IPS-NIHi7 (cell line): ENCODE data around the gene DENND2C.
A peak's percentile ranks its signal among the peaks of the same experiment; 100 is the strongest.

Experiments used
- DNase-seq: peaks from one replicate; pipeline ENCODE4 v3.0.0; 2012; ENCODE audit warnings: mixed read lengths; ENCODE audit errors: extremely low spot score

Gene DENND2C

GRCh38 chr1:114669562-114670082, at the start of gene DENND2C:
Gene DENND2C (minus strand): TSS chr1:114670049. CDS start chr1:114625984, 44,065 bp downstream.
- peak; percentile 77 for DNase-seq

- DNase-seq, result no peak
Measured at GRCh38 chr1:114719424-114719787, 49.6 kb upstream of the DENND2C start.

GRCh38 chr1:114718661-114719423, 49.0 kb upstream of the DENND2C start:
- DNase-seq, result no peak

- DNase-seq, result peak; percentile 96
Measured at GRCh38 chr1:114716304-114717170, 46.7 kb upstream of the DENND2C start, which contains the start of gene NRAS. Gene NRAS (minus strand): TSS chr1:114716771. CDS start chr1:114716160, 611 bp downstream.

GRCh38 chr1:114715952-114716303, 46.1 kb upstream of the DENND2C start:
- DNase-seq, result no peak

GRCh38 chr1:114712977-114713376, 43.1 kb upstream of the DENND2C start:
- no peak for DNase-seq

- DNase-seq, result no peak
Measured at GRCh38 chr1:114710360-114710759, 40.5 kb upstream of the DENND2C start.

- DNase-seq, result no peak
Measured at GRCh38 chr1:114707604-114708003, 37.8 kb upstream of the DENND2C start.

- no peak for DNase-seq
Measured at GRCh38 chr1:114703242-114703641, 33.4 kb upstream of the DENND2C start.

GRCh38 chr1:114702737-114703136, 32.9 kb upstream of the DENND2C start:
- no peak for DNase-seq

- DNase-seq, result no peak
Measured at GRCh38 chr1:114701931-114702330, 32.1 kb upstream of the DENND2C start.

- DNase-seq, result no peak
Measured at GRCh38 chr1:114700036-114700600, 30.3 kb upstream of the DENND2C start.

GRCh38 chr1:114696810-114697209, 27.0 kb upstream of the DENND2C start:
- DNase-seq, result no peak

GRCh38 chr1:114695430-114696058, 25.7 kb upstream of the DENND2C start, which contains the start of gene AMPD1:
Gene AMPD1 (minus strand): TSS chr1:114695546. CDS start chr1:114695471, 75 bp downstream.
- no peak for DNase-seq

- no peak for DNase-seq
Measured at GRCh38 chr1:114694540-114695310, 24.9 kb upstream of the DENND2C start.

GRCh38 chr1:114692947-114693346, 23.1 kb upstream of the DENND2C start:
- DNase-seq, result no peak

GRCh38 chr1:114691061-114691460, 21.2 kb upstream of the DENND2C start:
- no peak for DNase-seq

GRCh38 chr1:114690148-114690547, 20.3 kb upstream of the DENND2C start:
- DNase-seq, result no peak

- DNase-seq, result no peak
Measured at GRCh38 chr1:114688526-114688925, 18.7 kb upstream of the DENND2C start.

- no peak for DNase-seq
Measured at GRCh38 chr1:114685851-114686250, 16.0 kb upstream of the DENND2C start.

GRCh38 chr1:114677691-114678090, 7.8 kb upstream of the DENND2C start:
- DNase-seq, result no peak
